ENCODE measurements around the gene PSME4.
"Not testable (repeated sequence)": the region's sequence is repeated elsewhere in the genome, so short reads cannot be mapped to it uniquely, and the experiment has no call there.

Gene PSME4

GRCh38 chr2:53939656-53940055, 31.1 kb downstream of the PSME4 start:
- ATAC-seq, result no peak
- H3K36me3 Mint-ChIP-seq (ENCODE audit: low read depth), result peaks cover 34% of the 10 kb centered on the region
- peaks cover 21% of the 10 kb centered on the region for H3K4me1 Mint-ChIP-seq
- no peaks in the 10 kb centered on the region for H3K9me3 Mint-ChIP-seq
- no peak for DNase-seq
- H3K27me3 Mint-ChIP-seq, result no peaks in the 10 kb centered on the region
- no peak overlapping the region for H3K4me3 Mint-ChIP-seq
- no peak overlapping the region for H3K27ac Mint-ChIP-seq

GRCh38 chr2:53938904-53939303, 31.9 kb downstream of the PSME4 start:
- Mint-ChIP-seq H3K27ac (no peak overlapping the region), H3K9me3 (no peaks in the 10 kb centered on the region), H3K4me3 (no peak overlapping the region), H3K4me1 (peaks cover 21% of the 10 kb centered on the region), H3K27me3 (no peaks in the 10 kb centered on the region), H3K36me3 (ENCODE audit: low read depth) (peaks cover 39% of the 10 kb centered on the region)
- DNase-seq, result no peak
- no peak for ATAC-seq

DNA sequence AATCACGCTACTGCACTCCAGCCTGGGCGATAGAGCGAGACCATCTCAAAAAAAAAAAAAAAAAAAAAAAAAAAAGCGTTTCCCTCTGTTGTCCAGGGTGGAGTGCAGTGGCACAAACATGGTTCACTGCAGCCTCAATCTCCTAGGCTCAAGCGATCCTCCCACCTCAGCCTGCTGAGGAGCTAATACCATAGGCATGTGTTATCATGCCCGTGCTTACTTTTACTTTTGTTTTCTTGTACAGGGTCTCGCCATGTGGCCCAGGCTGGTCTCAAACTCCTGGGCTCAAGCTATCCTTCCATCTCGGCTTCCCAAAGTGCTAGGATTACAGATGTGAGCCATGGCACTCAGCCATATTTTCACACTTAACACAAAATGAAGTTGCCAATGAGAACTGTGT, 37.5 kb downstream of the PSME4 start:
- ATAC-seq (no peak), DNase-seq (no peak)
- H3K36me3 Mint-ChIP-seq (ENCODE audit: low read depth), result peaks cover 56% of the 10 kb centered on the region
- H3K4me1 Mint-ChIP-seq, result peaks cover 6% of the 10 kb centered on the region
- H3K27ac Mint-ChIP-seq, result no peak overlapping the region
- no peaks in the 10 kb centered on the region for H3K27me3 Mint-ChIP-seq
- no peaks in the 10 kb centered on the region for H3K9me3 Mint-ChIP-seq
- no peak overlapping the region for H3K4me3 Mint-ChIP-seq

- not testable (repeated sequence) for H3K4me3 Mint-ChIP-seq, ATAC-seq, H3K4me1 Mint-ChIP-seq, H3K27ac Mint-ChIP-seq, H3K9me3 Mint-ChIP-seq, DNase-seq, H3K27me3 Mint-ChIP-seq
- H3K36me3 Mint-ChIP-seq (ENCODE audit: low read depth), result peaks cover 55% of the 10 kb centered on the region
Observed at GRCh38 chr2:53926321-53926720, 44.5 kb downstream of the PSME4 start.

DNA sequence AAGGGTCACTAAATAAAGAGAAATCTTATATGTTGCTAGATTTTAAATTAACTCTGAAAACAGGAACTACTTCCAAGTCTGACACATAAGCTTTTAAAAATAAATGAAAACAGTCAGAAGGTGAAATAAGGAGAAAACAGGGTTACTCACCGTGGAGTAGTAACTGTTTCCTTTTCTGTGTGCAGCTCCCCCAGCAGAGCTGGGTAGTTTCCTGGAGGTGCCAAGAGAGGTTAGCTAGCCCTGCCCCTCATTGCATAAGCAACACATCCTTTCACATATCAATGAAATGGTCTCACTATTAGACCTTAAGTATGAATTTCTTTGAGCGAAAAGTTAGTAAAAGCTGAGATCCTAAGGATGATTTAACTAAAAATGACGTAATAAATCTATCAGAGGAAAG, 57.1 kb downstream of the PSME4 start:
- no peaks in the 10 kb centered on the region for H3K27me3 Mint-ChIP-seq
- no peak overlapping the region for H3K4me3 Mint-ChIP-seq
- peaks cover 13% of the 10 kb centered on the region for H3K4me1 Mint-ChIP-seq
- H3K27ac Mint-ChIP-seq, result peak overlapping the region; percentile 78
- H3K9me3 Mint-ChIP-seq, result no peaks in the 10 kb centered on the region
- H3K36me3 Mint-ChIP-seq (ENCODE audit: low read depth), result peaks cover 33% of the 10 kb centered on the region
- DNase-seq, result peak; percentile 36
- peak; percentile 99 for ATAC-seq

- Mint-ChIP-seq H3K4me1 (peaks cover 13% of the 10 kb centered on the region), H3K27ac (no peak overlapping the region), H3K36me3 (ENCODE audit: low read depth) (peaks cover 39% of the 10 kb centered on the region), H3K27me3 (no peaks in the 10 kb centered on the region), H3K9me3 (no peaks in the 10 kb centered on the region), H3K4me3 (no peak overlapping the region)
- no peak for DNase-seq
- ATAC-seq, result no peak
Observed at GRCh38 chr2:53911434-53912189, 59.2 kb downstream of the PSME4 start.

DNA sequence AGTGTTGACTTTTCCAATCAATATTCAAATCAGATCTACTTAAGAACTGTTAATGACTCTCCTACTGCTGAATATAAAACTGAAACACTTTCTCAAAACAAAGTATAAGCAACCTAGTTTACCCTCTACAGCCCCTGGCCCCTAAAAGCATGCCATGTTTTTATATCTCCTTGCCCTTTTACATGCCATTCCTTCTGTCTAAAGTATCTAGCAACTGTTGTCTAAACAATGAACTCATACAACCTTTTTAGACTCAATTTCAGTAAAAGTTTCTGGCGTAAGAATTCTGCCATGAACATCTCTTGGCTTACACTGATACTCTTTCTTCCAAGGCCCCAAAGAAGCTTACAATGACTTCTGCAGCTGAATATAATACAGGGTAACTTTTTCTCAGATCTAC, 63.2 kb downstream of the PSME4 start:
- ATAC-seq (no peak), DNase-seq (no peak)
- Mint-ChIP-seq H3K27ac (no peak overlapping the region), H3K9me3 (no peaks in the 10 kb centered on the region), H3K4me1 (no peaks in the 10 kb centered on the region), H3K4me3 (no peak overlapping the region), H3K36me3 (ENCODE audit: low read depth) (peaks cover 43% of the 10 kb centered on the region), H3K27me3 (no peaks in the 10 kb centered on the region)

- no peak for ATAC-seq
- no peak for DNase-seq
- no peak overlapping the region for H3K4me3 Mint-ChIP-seq
- H3K9me3 Mint-ChIP-seq, result no peaks in the 10 kb centered on the region
- H3K4me1 Mint-ChIP-seq, result no peaks in the 10 kb centered on the region
- peaks cover 46% of the 10 kb centered on the region for H3K36me3 Mint-ChIP-seq (ENCODE audit: low read depth)
- H3K27ac Mint-ChIP-seq, result no peak overlapping the region
- H3K27me3 Mint-ChIP-seq, result no peaks in the 10 kb centered on the region
Observed at GRCh38 chr2:53905396-53905795, 65.4 kb downstream of the PSME4 start.

DNA sequence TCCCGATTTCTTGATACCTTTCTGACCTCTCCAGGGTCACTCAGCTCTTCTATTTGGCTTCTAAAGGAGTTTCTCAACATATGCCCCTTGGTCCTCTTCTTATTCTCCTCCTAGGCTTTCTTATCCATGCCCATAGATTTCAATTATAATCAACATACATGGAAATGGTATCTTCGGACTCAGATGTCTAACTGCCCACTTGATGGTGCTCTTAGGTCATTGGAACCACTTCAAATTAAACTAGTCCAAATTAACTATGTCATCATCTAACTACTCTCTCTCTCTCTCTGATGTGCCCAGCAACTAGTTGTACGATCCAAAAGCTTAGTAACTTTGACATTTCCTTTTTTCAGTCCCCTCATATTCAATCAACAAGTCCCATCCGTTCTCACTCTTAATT, 67.8 kb downstream of the PSME4 start:
- no peaks in the 10 kb centered on the region for H3K9me3 Mint-ChIP-seq
- no peaks in the 10 kb centered on the region for H3K4me1 Mint-ChIP-seq
- no peak overlapping the region for H3K4me3 Mint-ChIP-seq
- DNase-seq (no peak), ATAC-seq (no peak)
- H3K27ac Mint-ChIP-seq, result no peak overlapping the region
- H3K27me3 Mint-ChIP-seq, result no peaks in the 10 kb centered on the region
- peaks cover 46% of the 10 kb centered on the region for H3K36me3 Mint-ChIP-seq (ENCODE audit: low read depth)

DNA sequence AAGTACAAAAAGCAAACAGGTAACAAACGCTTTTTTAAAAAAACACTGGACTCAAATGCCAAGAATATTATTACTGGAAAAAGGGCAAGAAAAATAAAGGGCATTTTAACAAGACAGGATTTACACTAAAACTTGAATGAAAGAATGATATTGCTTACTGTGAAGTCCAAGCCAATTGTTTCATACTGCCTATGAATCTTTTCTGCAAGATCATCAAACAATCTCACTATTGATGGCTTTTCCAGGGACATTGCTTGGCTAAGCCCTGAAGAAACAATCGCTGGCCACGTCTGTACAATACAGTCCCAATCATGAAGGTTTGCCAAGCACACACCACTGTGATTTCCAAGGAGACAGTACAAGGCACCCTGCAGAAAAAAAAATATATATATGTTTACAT, 69.6 kb downstream of the PSME4 start:
- Mint-ChIP-seq H3K9me3 (no peaks in the 10 kb centered on the region), H3K4me1 (no peaks in the 10 kb centered on the region), H3K27me3 (no peaks in the 10 kb centered on the region), H3K36me3 (ENCODE audit: low read depth) (peaks cover 45% of the 10 kb centered on the region), H3K27ac (no peak overlapping the region), H3K4me3 (no peak overlapping the region)
- DNase-seq (no peak), ATAC-seq (no peak)

- peaks cover 55% of the 10 kb centered on the region for H3K36me3 Mint-ChIP-seq (ENCODE audit: low read depth)
- H3K27ac Mint-ChIP-seq, result no peak overlapping the region
- no peak overlapping the region for H3K4me3 Mint-ChIP-seq
- H3K9me3 Mint-ChIP-seq, result no peaks in the 10 kb centered on the region
- DNase-seq, result no peak
- ATAC-seq, result peak; percentile 61
- H3K27me3 Mint-ChIP-seq, result no peaks in the 10 kb centered on the region
- no peaks in the 10 kb centered on the region for H3K4me1 Mint-ChIP-seq
Observed at GRCh38 chr2:53896864-53897263, 73.9 kb downstream of the PSME4 start.

GRCh38 chr2:53886406-53887280, 84.2 kb downstream of the PSME4 start:
- ATAC-seq (peak; percentile 90), DNase-seq (no peak)
- no peaks in the 10 kb centered on the region for H3K9me3 Mint-ChIP-seq
- no peak overlapping the region for H3K4me3 Mint-ChIP-seq
- no peaks in the 10 kb centered on the region for H3K27me3 Mint-ChIP-seq
- H3K4me1 Mint-ChIP-seq, result peaks cover 44% of the 10 kb centered on the region
- H3K36me3 Mint-ChIP-seq (ENCODE audit: low read depth), result peaks cover 71% of the 10 kb centered on the region
- peak overlapping the region; percentile 73 for H3K27ac Mint-ChIP-seq

- ATAC-seq (peak; percentile 60), DNase-seq (no peak)
- Mint-ChIP-seq H3K27me3 (no peaks in the 10 kb centered on the region), H3K27ac (peak overlapping the region; percentile 73), H3K36me3 (ENCODE audit: low read depth) (peaks cover 71% of the 10 kb centered on the region), H3K4me3 (no peak overlapping the region), H3K9me3 (no peaks in the 10 kb centered on the region), H3K4me1 (peaks cover 48% of the 10 kb centered on the region)
Observed at GRCh38 chr2:53884883-53885282, 85.9 kb downstream of the PSME4 start.

DNA sequence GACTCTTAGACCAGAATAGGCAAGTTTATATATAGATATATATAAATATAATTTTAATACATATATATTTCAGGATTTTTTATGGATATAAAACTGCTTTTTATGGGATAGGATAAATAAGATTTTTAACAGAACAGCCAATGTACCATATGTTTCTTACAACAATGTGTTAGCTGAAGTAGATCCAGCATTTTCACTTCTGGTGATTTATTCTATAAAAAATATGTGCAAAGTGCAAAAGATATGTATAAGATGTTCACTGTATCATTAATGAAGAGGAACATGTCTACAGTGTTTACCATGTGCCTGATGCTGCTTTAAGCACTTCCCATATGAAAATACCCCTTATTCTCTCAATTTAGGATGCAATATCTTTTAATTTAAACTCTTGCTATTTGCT, 88.8 kb downstream of the PSME4 start:
- H3K27me3 Mint-ChIP-seq, result no peaks in the 10 kb centered on the region
- no peak for ATAC-seq
- H3K4me1 Mint-ChIP-seq, result peaks cover 40% of the 10 kb centered on the region
- H3K4me3 Mint-ChIP-seq, result no peak overlapping the region
- DNase-seq, result no peak
- no peaks in the 10 kb centered on the region for H3K9me3 Mint-ChIP-seq
- H3K27ac Mint-ChIP-seq, result no peak overlapping the region
- peaks cover 60% of the 10 kb centered on the region for H3K36me3 Mint-ChIP-seq (ENCODE audit: low read depth)

- peaks cover 54% of the 10 kb centered on the region for H3K36me3 Mint-ChIP-seq (ENCODE audit: low read depth)
- peaks cover 34% of the 10 kb centered on the region for H3K4me1 Mint-ChIP-seq
- H3K27me3 Mint-ChIP-seq, result no peaks in the 10 kb centered on the region
- no peaks in the 10 kb centered on the region for H3K9me3 Mint-ChIP-seq
- no peak for ATAC-seq
- DNase-seq, result no peak
- no peak overlapping the region for H3K4me3 Mint-ChIP-seq
- no peak overlapping the region for H3K27ac Mint-ChIP-seq
Observed at GRCh38 chr2:53881360-53881759, 89.4 kb downstream of the PSME4 start.
